ENCODE results near the gene MTHFD2.
"Not testable (repeated sequence)": the region's sequence is repeated elsewhere in the genome, so short reads cannot be mapped to it uniquely, and the experiment has no call there.

MTHFD2 gene

GRCh38 chr2:74225698-74226459 lies 27.5 kb downstream of the MTHFD2 start:
- Histone ChIP-seq H3K9me3 (ENCODE audit: severe bottlenecking) (no peaks in the 10 kb centered on the region), H3K27me3 (ENCODE audit: insufficient read depth, poor library complexity, severe bottlenecking) (no peaks in the 10 kb centered on the region), H3K36me3 (ENCODE audit: low read depth) (no peaks in the 10 kb centered on the region), H3K4me1 (ENCODE audit: insufficient read depth, poor library complexity, severe bottlenecking) (peaks cover 12% of the 10 kb centered on the region), H3K27ac (ENCODE audit: poor library complexity, severe bottlenecking) (no peak overlapping the region), H3K4me3 (ENCODE audit: severe bottlenecking) (no peak overlapping the region)
- DNase-seq (ENCODE audit: low spot score) = no peak
- TF ChIP-seq CTCF (IDR thresholded peaks at IDR 0.05; ENCODE audit: poor library complexity, severe bottlenecking) = no peak
- peak; percentile 24; the same call in 1 of the 3 replicates for ATAC-seq (ENCODE audit: low read depth)

- no peak overlapping the region for H3K4me3 ChIP-seq (ENCODE audit: severe bottlenecking)
- H3K27ac ChIP-seq (ENCODE audit: poor library complexity, severe bottlenecking) = no peak overlapping the region
- DNase-seq (ENCODE audit: low spot score) (no peak), ATAC-seq (ENCODE audit: low read depth) (peak; percentile 44)
- no peak for TF ChIP-seq CTCF (IDR thresholded peaks at IDR 0.05; ENCODE audit: poor library complexity, severe bottlenecking)
- peaks cover 12% of the 10 kb centered on the region for H3K4me1 ChIP-seq (ENCODE audit: insufficient read depth, poor library complexity, severe bottlenecking)
- no peaks in the 10 kb centered on the region for H3K27me3 ChIP-seq (ENCODE audit: insufficient read depth, poor library complexity, severe bottlenecking)
- H3K9me3 ChIP-seq (ENCODE audit: severe bottlenecking) = no peaks in the 10 kb centered on the region
- H3K36me3 ChIP-seq (ENCODE audit: low read depth) = no peaks in the 10 kb centered on the region
Observed at GRCh38 chr2:74226648-74227213, 28.3 kb downstream of the MTHFD2 start.

GRCh38 chr2:74227646-74228045 lies 29.2 kb downstream of the MTHFD2 start:
- Histone ChIP-seq H3K4me3 (ENCODE audit: severe bottlenecking) (no peak overlapping the region), H3K4me1 (ENCODE audit: insufficient read depth, poor library complexity, severe bottlenecking) (peaks cover 12% of the 10 kb centered on the region), H3K9me3 (ENCODE audit: severe bottlenecking) (no peaks in the 10 kb centered on the region), H3K27ac (ENCODE audit: poor library complexity, severe bottlenecking) (no peak overlapping the region), H3K36me3 (ENCODE audit: low read depth) (no peaks in the 10 kb centered on the region), H3K27me3 (ENCODE audit: insufficient read depth, poor library complexity, severe bottlenecking) (no peaks in the 10 kb centered on the region)
- DNase-seq (ENCODE audit: low spot score) (no peak), ATAC-seq (ENCODE audit: low read depth) (no peak)
- TF ChIP-seq CTCF (IDR thresholded peaks at IDR 0.05; ENCODE audit: poor library complexity, severe bottlenecking) = no peak

- no peak for ATAC-seq (ENCODE audit: low read depth)
- no peaks in the 10 kb centered on the region for H3K36me3 ChIP-seq (ENCODE audit: low read depth)
- no peak for DNase-seq (ENCODE audit: low spot score)
- H3K9me3 ChIP-seq (ENCODE audit: severe bottlenecking) = no peaks in the 10 kb centered on the region
- H3K4me1 ChIP-seq (ENCODE audit: insufficient read depth, poor library complexity, severe bottlenecking) = peaks cover 12% of the 10 kb centered on the region
- no peak overlapping the region for H3K4me3 ChIP-seq (ENCODE audit: severe bottlenecking)
- no peak overlapping the region for H3K27ac ChIP-seq (ENCODE audit: poor library complexity, severe bottlenecking)
- no peaks in the 10 kb centered on the region for H3K27me3 ChIP-seq (ENCODE audit: insufficient read depth, poor library complexity, severe bottlenecking)
- no peak for TF ChIP-seq CTCF (IDR thresholded peaks at IDR 0.05; ENCODE audit: poor library complexity, severe bottlenecking)
Observed at GRCh38 chr2:74228772-74229171, 30.4 kb downstream of the MTHFD2 start.

- H3K27ac ChIP-seq (ENCODE audit: poor library complexity, severe bottlenecking); H3K27me3 ChIP-seq (ENCODE audit: insufficient read depth, poor library complexity, severe bottlenecking); H3K4me3 ChIP-seq (ENCODE audit: severe bottlenecking); ATAC-seq (ENCODE audit: low read depth); H3K9me3 ChIP-seq (ENCODE audit: severe bottlenecking); DNase-seq (ENCODE audit: low spot score); H3K36me3 ChIP-seq (ENCODE audit: low read depth): not testable (repeated sequence)
- peaks cover 12% of the 10 kb centered on the region for H3K4me1 ChIP-seq (ENCODE audit: insufficient read depth, poor library complexity, severe bottlenecking)
Observed at GRCh38 chr2:74229865-74230264, 31.4 kb downstream of the MTHFD2 start.

Data from RWPE2 (cell line).